SK-N-MC (cell line): ENCODE measurements around the gene CLSTN2.

Source experiments
- DNase-seq: peaks from one replicate; pipeline ENCODE4 v3.0.0-alpha.2; 2011; ENCODE audit warnings: low read depth, low spot score
- H3K27ac ChIP-seq: fragments of 200-600 bp; sonication (generic); 2 replicates; pipeline ENCODE4 v1.5.1; 2016; ENCODE audit warnings: mixed run types
- H3K36me3 ChIP-seq: fragments of 200-600 bp; sonication (generic); 2 replicates; pipeline ENCODE4 v1.6.1; 2017; ENCODE audit warnings: antibody characterized with exemption, low read length, mixed read lengths; ENCODE audit not compliant: insufficient read depth
- H3K4me3 ChIP-seq: fragments of 200-600 bp; sonication (generic); 2 replicates; pipeline ENCODE4 v1.5.1; 2016
- H3K9ac ChIP-seq: fragments of 200-600 bp; sonication (generic); 2 replicates; pipeline ENCODE4 v1.8.0; 2017; ENCODE audit warnings: mixed run types, mixed read lengths; ENCODE audit not compliant: insufficient read length
- H3K9me3 ChIP-seq: fragments of 200-600 bp; sonication (generic); 2 replicates; pipeline ENCODE4 v1.6.1; 2017; ENCODE audit warnings: low read depth, mild to moderate bottlenecking, antibody characterized with exemption, low read length, moderate library complexity, mixed read lengths
- EZH2 ChIP-seq: fragments of 200-600 bp; sonication (generic); IDR thresholded peaks from one replicate; pipeline ENCODE4 v1.6.1; 2017; ENCODE audit warnings: antibody characterized with exemption
- FOXP2 ChIP-seq: optimal IDR thresholded peaks from 2 replicates; pipeline ENCODE3; 2011; ENCODE audit warnings: mild to moderate bottlenecking, moderate library complexity; ENCODE audit not compliant: insufficient read depth; ENCODE audit errors: extremely low read length, control extremely low read depth
- POLR2AphosphoS5 ChIP-seq: IDR thresholded peaks from 2 replicates; pipeline ENCODE4 v1.6.1; 2012; ENCODE audit warnings: mild to moderate bottlenecking, low read depth, low read length, borderline replicate concordance

The CLSTN2 gene

GRCh38 chr3:140061211-140061610 is 126.2 kb downstream of the CLSTN2 start:
- Histone ChIP-seq H3K9me3 (no peaks in the 10 kb centered on the region), H3K4me3 (no peak overlapping the region), H3K27ac (no peak overlapping the region), H3K36me3 (no peaks in the 10 kb centered on the region), H3K9ac (no peak overlapping the region)
- TF ChIP-seq POLR2AphosphoS5 (no peak), FOXP2 (no peak)
- DNase-seq, result no peak

DNA sequence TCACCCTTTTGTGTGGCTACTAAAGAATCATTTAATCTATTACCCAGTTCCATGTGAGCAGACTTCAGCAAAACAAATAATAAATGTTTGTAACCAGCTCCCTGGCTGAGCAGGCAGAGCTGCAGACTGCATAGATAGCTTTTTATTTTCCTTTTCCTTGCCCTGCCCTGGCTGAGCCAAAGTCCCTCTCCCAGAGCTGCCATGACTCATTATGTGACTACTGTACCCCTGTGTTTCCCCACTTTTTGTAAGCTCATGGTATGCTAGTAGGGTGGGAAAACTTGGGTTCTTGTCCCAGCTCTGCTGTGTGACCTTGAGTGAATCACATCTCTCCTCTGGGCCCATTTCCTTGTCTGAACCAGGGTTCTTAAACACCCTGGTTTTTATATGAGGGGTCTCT is 127.5 kb downstream of the CLSTN2 start:
- H3K4me3 ChIP-seq, result no peak overlapping the region

GRCh38 chr3:140067487-140067886 is 132.5 kb downstream of the CLSTN2 start:
- H3K27ac ChIP-seq, result no peak overlapping the region
- no peak for DNase-seq
- no peaks in the 10 kb centered on the region for H3K9me3 ChIP-seq
- no peaks in the 10 kb centered on the region for H3K36me3 ChIP-seq
- no peak for TF ChIP-seq EZH2
- no peak for TF ChIP-seq POLR2AphosphoS5
- no peak for TF ChIP-seq FOXP2
- no peak overlapping the region for H3K9ac ChIP-seq
- H3K4me3 ChIP-seq, result no peak overlapping the region

More for the DNA sequence above, 127.5 kb downstream of the CLSTN2 start:
- H3K9ac ChIP-seq, result no peak overlapping the region
- H3K36me3 ChIP-seq, result no peaks in the 10 kb centered on the region
- no peak overlapping the region for H3K27ac ChIP-seq
- TF ChIP-seq POLR2AphosphoS5, result no peak
- no peak for TF ChIP-seq EZH2
- no peak for TF ChIP-seq FOXP2
- H3K9me3 ChIP-seq, result no peaks in the 10 kb centered on the region
- no peak for DNase-seq

GRCh38 chr3:140068494-140069017 is 133.6 kb downstream of the CLSTN2 start:
- H3K9me3 ChIP-seq, result no peaks in the 10 kb centered on the region
- no peaks in the 10 kb centered on the region for H3K36me3 ChIP-seq
- no peak overlapping the region for H3K9ac ChIP-seq
- no peak for DNase-seq
- TF ChIP-seq EZH2 (no peak), POLR2AphosphoS5 (no peak), FOXP2 (no peak)
- no peak overlapping the region for H3K27ac ChIP-seq
- no peak overlapping the region for H3K4me3 ChIP-seq

DNA sequence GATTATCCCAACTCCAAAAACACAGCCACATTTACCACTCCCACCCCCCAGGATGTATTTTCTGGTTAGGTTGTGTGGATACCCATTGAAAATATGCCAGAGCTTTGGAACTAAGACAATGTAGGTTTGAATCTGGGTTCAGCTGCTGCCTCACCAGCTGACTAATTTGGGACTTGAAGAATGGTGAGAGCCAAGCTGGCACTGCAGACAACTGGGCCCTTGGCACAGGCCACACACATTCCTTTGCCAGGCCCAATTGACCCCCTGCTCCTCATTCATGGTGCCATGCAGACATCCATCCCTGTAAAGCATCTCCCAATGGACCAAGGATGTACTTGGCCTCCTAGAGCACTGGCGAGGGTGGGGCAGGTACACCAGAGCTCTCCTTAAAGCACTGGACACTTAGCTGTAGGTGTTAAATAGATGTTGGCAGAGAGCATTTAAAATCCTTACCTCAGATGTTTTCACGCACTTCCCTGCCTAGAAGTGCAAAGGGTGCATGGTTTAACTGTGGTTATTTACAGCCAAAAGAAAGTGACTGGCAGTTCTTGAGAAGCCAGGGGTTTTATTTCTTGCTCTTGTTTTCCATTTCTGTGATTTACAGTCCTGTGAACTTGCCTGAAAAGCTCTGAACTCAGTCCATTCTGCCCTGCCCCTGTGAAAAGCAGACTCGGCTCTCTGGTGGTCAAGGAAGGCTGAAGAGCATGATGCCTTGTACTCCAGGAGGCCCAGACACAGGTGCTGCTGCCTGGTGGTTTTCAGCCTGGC is 138.5 kb downstream of the CLSTN2 start:
- Histone ChIP-seq H3K27ac (no peak overlapping the region), H3K9me3 (no peaks in the 10 kb centered on the region)
- TF ChIP-seq EZH2 (no peak), POLR2AphosphoS5 (no peak), FOXP2 (no peak)

GRCh38 chr3:140076552-140076951 is 141.6 kb downstream of the CLSTN2 start:
- Histone ChIP-seq H3K9me3 (no peaks in the 10 kb centered on the region), H3K36me3 (no peaks in the 10 kb centered on the region), H3K4me3 (no peak overlapping the region), H3K27ac (no peak overlapping the region), H3K9ac (no peak overlapping the region)
- DNase-seq, result no peak
- TF ChIP-seq EZH2, result no peak
- TF ChIP-seq FOXP2, result no peak
- no peak for TF ChIP-seq POLR2AphosphoS5

More for the DNA sequence above, 138.5 kb downstream of the CLSTN2 start:
- Histone ChIP-seq H3K4me3 (no peak overlapping the region), H3K36me3 (no peaks in the 10 kb centered on the region), H3K9ac (no peak overlapping the region)
- no peak for DNase-seq

- H3K36me3 ChIP-seq, result no peaks in the 10 kb centered on the region
- H3K9me3 ChIP-seq, result no peaks in the 10 kb centered on the region
- no peak overlapping the region for H3K9ac ChIP-seq
- DNase-seq, result no peak
- no peak overlapping the region for H3K4me3 ChIP-seq
- no peak for TF ChIP-seq EZH2
- no peak overlapping the region for H3K27ac ChIP-seq
These were observed 142.4 kb downstream of the CLSTN2 start for GRCh38 chr3:140077406-140077805.

DNA sequence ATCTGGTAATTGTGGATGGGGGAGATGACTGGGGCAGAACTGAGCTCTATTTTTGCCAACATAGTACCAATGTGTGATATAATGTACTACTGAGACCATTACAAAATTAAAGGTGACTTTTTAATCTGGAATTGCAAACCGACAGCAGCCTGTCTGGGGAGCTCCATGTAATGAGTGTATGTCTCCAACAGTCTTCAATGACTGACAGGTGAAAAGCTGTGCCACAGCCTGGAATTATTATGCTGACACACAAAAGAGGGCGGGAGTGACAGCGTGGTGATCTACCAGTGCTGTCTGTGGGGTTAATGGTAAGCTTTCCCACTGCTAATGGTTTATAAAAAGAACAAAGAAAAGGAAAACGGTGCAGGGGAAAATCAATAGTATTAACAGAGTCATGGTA is 143.4 kb downstream of the CLSTN2 start:
- Histone ChIP-seq H3K36me3 (no peaks in the 10 kb centered on the region), H3K27ac (no peak overlapping the region), H3K9me3 (no peaks in the 10 kb centered on the region), H3K4me3 (no peak overlapping the region), H3K9ac (no peak overlapping the region)
- no peak for TF ChIP-seq FOXP2
- no peak for TF ChIP-seq POLR2AphosphoS5
- TF ChIP-seq EZH2, result no peak
- DNase-seq, result no peak

GRCh38 chr3:140078940-140079339 is 144.0 kb downstream of the CLSTN2 start:
- no peak for TF ChIP-seq EZH2
- TF ChIP-seq POLR2AphosphoS5, result no peak
- no peak for TF ChIP-seq FOXP2
- Histone ChIP-seq H3K36me3 (no peaks in the 10 kb centered on the region), H3K9ac (no peak overlapping the region), H3K4me3 (no peak overlapping the region), H3K27ac (no peak overlapping the region), H3K9me3 (no peaks in the 10 kb centered on the region)
- no peak for DNase-seq
